Spleen (tissue), 7 donors: ENCODE data around the gene SMC6.

Source experiments
- POLR2AphosphoS5 ChIP-seq, 3 donors: sonication (generic); formaldehyde crosslinking; IDR thresholded peaks; one replicate each; pipeline ENCODE4 v1.5.1; 2017; ENCODE audit warnings: antibody characterized with exemption in 3 of 3
- TF ChIP-seq, protein P1 (sequence below), 11 experiments: fragments of 200-600 bp in 7 of 11; fragments of 450-650 bp in 4 of 11; sonication (generic) in 4 of 11; IDR thresholded peaks in 8 of 11; conservative IDR thresholded peaks in 3 of 11; 1 replicate in 7 of 11; 2 replicates in 4 of 11; pipeline versions ENCODE4 v1.4.0 to v1.8.0; 2016 to 2021; ENCODE audit warnings: antibody characterized with exemption in 11 of 11, inconsistent platforms in 4 of 11, mild to moderate bottlenecking in 1 of 11
- donor health status: DM: no; HTN: no; CAD: no; lungs with moderate emphysema.
- donor health status: DM: no; HTN: no; CAD: no.
- donor health status: DM: no; HTN: no; CAD: no.

DNA sequence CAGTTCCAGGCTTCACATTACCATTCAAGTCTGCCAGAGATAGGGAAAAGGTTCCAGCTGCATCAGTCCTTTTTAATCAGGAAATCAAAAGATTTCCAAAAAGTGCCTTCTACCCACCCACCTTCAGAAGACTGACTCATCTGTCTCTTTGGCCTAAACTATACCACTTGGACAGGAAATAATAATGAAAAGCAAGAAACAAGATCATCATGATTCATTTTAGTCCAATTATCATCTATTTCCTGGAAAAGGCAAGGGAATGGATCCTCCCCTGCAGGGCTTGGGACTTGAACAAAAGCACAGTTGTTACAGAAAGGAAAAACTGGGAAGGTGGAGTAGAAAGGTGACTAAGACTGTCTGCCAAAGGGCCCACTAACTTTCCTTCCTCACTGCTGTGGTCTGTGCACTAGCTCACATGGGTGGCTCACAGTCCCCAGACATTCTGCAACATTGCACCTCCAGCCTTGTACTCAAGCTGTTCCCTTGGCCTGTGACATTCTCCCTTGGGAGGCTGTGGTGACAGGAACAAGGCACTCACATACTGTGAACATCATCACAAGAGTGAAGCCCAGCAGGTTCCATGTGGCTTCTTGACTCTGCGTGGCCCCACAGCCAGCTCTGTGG lies 137.8 kb downstream of the SMC6 start:
- TF ChIP-seq, protein P1, sequence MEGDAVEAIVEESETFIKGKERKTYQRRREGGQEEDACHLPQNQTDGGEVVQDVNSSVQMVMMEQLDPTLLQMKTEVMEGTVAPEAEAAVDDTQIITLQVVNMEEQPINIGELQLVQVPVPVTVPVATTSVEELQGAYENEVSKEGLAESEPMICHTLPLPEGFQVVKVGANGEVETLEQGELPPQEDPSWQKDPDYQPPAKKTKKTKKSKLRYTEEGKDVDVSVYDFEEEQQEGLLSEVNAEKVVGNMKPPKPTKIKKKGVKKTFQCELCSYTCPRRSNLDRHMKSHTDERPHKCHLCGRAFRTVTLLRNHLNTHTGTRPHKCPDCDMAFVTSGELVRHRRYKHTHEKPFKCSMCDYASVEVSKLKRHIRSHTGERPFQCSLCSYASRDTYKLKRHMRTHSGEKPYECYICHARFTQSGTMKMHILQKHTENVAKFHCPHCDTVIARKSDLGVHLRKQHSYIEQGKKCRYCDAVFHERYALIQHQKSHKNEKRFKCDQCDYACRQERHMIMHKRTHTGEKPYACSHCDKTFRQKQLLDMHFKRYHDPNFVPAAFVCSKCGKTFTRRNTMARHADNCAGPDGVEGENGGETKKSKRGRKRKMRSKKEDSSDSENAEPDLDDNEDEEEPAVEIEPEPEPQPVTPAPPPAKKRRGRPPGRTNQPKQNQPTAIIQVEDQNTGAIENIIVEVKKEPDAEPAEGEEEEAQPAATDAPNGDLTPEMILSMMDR (IDR thresholded peaks at IDR 0.05 in 8 of 11, conservative IDR thresholded peaks at IDR 0.05 in 3 of 11) = no peak
- TF ChIP-seq POLR2AphosphoS5 (IDR thresholded peaks at IDR 0.05) = no peak
